Measurements from ENCODE around the gene MRAP.

Gene MRAP

GRCh38 chr21:32333953-32334673, 35.5 kb downstream of the MRAP start:
- no peaks in the 10 kb centered on the region for H3K9me3 ChIP-seq (ENCODE audit: control insufficient read depth, insufficient read depth, low read depth, low read length)
- CTCF ChIA-PET = no interaction called here
- no peak overlapping the region for H3K27ac ChIP-seq (ENCODE audit: extremely low read depth, low read depth, low read length)
- no peaks in the 10 kb centered on the region for H3K4me1 ChIP-seq (ENCODE audit: control insufficient read depth, insufficient read depth, low read length)
- peaks cover 47 to 92% of the 10 kb centered on the region in 2 experiments for H3K36me3 ChIP-seq (ENCODE audit: control insufficient read depth in 2 of 2, insufficient read depth in 1 of 2, low read length in 2 of 2)
- POLR2A ChIA-PET = no interaction called here
- TF ChIP-seq HOXD13 (CRISPR knock-in tag; IDR thresholded peaks at IDR 0.05; ENCODE audit: borderline replicate concordance) = no peak
- no peak for TF ChIP-seq ZFP69B (tag by site-specific recombination; IDR thresholded peaks at IDR 0.05)
- no peak for TF ChIP-seq SALL2 (tag by site-specific recombination; IDR thresholded peaks at IDR 0.05; ENCODE audit: borderline replicate concordance)
- no peak for TF ChIP-seq ZNF10 (tag by site-specific recombination; IDR thresholded peaks at IDR 0.05)
- no peak for TF ChIP-seq GLI2 (tag by site-specific recombination; IDR thresholded peaks at IDR 0.05; ENCODE audit: borderline replicate concordance, low read depth)
- TF ChIP-seq ZNF324 (tag by site-specific recombination; IDR thresholded peaks at IDR 0.05) = no peak
- TF ChIP-seq ZNF184 (tag by site-specific recombination; IDR thresholded peaks at IDR 0.05) = no peak
- no peak for TF ChIP-seq ZNF48 (tag by site-specific recombination; IDR thresholded peaks at IDR 0.05)
- TF ChIP-seq GLI4 (tag by site-specific recombination; IDR thresholded peaks at IDR 0.05) = no peak
- no peak for TF ChIP-seq GLIS1 (tag by site-specific recombination; IDR thresholded peaks at IDR 0.05)
- TF ChIP-seq ZNF792 (tag by site-specific recombination; IDR thresholded peaks at IDR 0.05) = no peak
- TF ChIP-seq ZNF76 (tag by site-specific recombination; IDR thresholded peaks at IDR 0.05; ENCODE audit: borderline replicate concordance, low read depth) = no peak
- TF ChIP-seq ZNF23 (tag by site-specific recombination; IDR thresholded peaks at IDR 0.05; ENCODE audit: borderline replicate concordance) = no peak
- TF ChIP-seq ZNF521 (tag by site-specific recombination; IDR thresholded peaks at IDR 0.05) = no peak
- TF ChIP-seq PRDM1 (tag by site-specific recombination; IDR thresholded peaks at IDR 0.05) = no peak
- TF ChIP-seq ZNF654 (tag by site-specific recombination; IDR thresholded peaks at IDR 0.05; ENCODE audit: low read depth) = no peak
- no peak for TF ChIP-seq ZNF140 (tag by site-specific recombination; IDR thresholded peaks at IDR 0.05)
- no peak overlapping the region for H3K4me3 ChIP-seq (ENCODE audit: low read depth, low read length)

DNA sequence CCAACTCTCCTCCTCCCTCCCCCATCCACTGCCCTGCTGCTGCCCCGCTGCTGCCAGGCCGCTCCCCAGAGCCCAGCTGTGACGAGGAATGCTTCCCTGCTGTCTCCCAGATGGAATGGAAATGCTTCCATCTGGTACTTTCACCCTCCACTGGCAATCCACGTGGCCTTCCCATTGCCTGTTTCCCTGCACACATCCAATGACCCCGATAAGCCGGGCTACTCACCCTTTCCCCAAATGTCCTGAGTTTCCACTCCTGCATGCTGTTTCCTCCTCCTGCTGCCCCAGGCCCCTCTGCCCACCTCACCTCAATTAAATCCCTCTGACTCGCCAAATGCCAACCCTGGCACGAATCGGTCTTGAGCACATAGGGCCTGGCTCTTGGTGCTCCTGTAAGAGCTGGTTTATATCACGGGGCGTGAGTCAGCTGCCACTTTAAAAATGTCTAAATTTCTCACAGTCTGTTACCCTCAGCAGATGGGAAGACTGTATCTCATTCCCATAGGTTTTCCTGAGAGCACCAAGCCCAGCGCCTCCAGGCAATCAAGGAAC, 36.4 kb downstream of the MRAP start:
- CTCF ChIA-PET = interaction anchor here (1.2 kb wide), 1 partner anchor 239 kb away, joined by 4 read pairs; no protein-coding TSS in a partner anchor
- TF ChIP-seq REST (tag by site-specific recombination; IDR thresholded peaks at IDR 0.05) = no peak
- no peak for TF ChIP-seq ZFP69B (tag by site-specific recombination; IDR thresholded peaks at IDR 0.05)
- TF ChIP-seq ZIC2 (tag by site-specific recombination; IDR thresholded peaks at IDR 0.05) = peak; percentile 80

More for the DNA sequence above, 36.4 kb downstream of the MRAP start:
- Histone ChIP-seq H3K9me3 (ENCODE audit: control insufficient read depth, insufficient read depth, low read depth, low read length) (no peaks in the 10 kb centered on the region), H3K27ac (ENCODE audit: extremely low read depth, low read depth, low read length) (no peak overlapping the region), H3K4me1 (ENCODE audit: control insufficient read depth, insufficient read depth, low read length) (no peaks in the 10 kb centered on the region), H3K36me3 (ENCODE audit: control insufficient read depth in 2 of 2, insufficient read depth in 1 of 2, low read length in 2 of 2) (peaks cover 52 to 89% of the 10 kb centered on the region in 2 experiments), H3K4me3 (ENCODE audit: low read depth, low read length) (no peak overlapping the region)
- POLR2A ChIA-PET = no interaction called here

Measured in HEK293 (cell line).